Testis (tissue), 3 donors: ENCODE measurements around the gene XRCC2. TPM values are rescaled to one million over a fixed set of nuclear protein-coding genes. Genes with fewer than 3 reads are reported as not detected.

Experiments used
- DNase-seq: peaks from one replicate; pipeline ENCODE4 v3.0.0-alpha.2; 2019
- H3K27ac ChIP-seq, 2 donors: fragments of 200-600 bp; sonication (generic); one replicate each; pipeline ENCODE4 v1.5.1; 2019
- H3K27me3 ChIP-seq: fragments of 200-600 bp; sonication (generic); one replicate; pipeline ENCODE4 v1.5.1; 2019
- H3K36me3 ChIP-seq: fragments of 200-600 bp; sonication (generic); one replicate; pipeline ENCODE4 v1.5.1; 2017; ENCODE audit warnings: low read depth; ENCODE audit errors: missing control alignments
- H3K4me1 ChIP-seq: fragments of 200-600 bp; sonication (generic); one replicate; pipeline ENCODE4 v1.5.1; 2019
- H3K4me3 ChIP-seq, 2 donors: fragments of 200-600 bp; sonication (generic); one replicate each; pipeline ENCODE4 v1.5.1; 2017 to 2019
- H3K9me3 ChIP-seq: fragments of 200-600 bp; sonication (generic); one replicate; pipeline ENCODE4 v1.5.1; 2017
- CTCF ChIP-seq, 3 experiments: fragments of 450-650 bp in 2 of 3; fragments of 200-600 bp in 1 of 3; sonication (generic) in 1 of 3; IDR thresholded peaks; one replicate each; pipeline ENCODE4 v1.5.1; 2016 to 2019; ENCODE audit warnings: antibody characterized with exemption in 3 of 3, mild to moderate bottlenecking in 2 of 3, moderate library complexity in 1 of 3
- POLR2A ChIP-seq: fragments of 450-650 bp; IDR thresholded peaks from one replicate; pipeline ENCODE4 v1.6.1; 2017; ENCODE audit warnings: antibody characterized with exemption, mild to moderate bottlenecking, moderate library complexity
- WGBS, 2 donors: methylation state at CpG; one replicate each; pipeline ENCODE4 v1.1.5; 2018; 5-methylcytosine and 5-hydroxymethylcytosine counted together
- intact Hi-C: fragments of 100-400 bp; cut with DNase I; formaldehyde crosslinking; loops from one replicate; pipeline ENCODE4 v1.15.1; 2023; ENCODE audit warnings: low total_unique reads
- polyA plus RNA-seq: library from polyadenylated mRNA; stranded (reverse); fragments of 350-450 nt; fragmentation: Illumina TruSeq; extraction: RNeasy Lipid Tissue Mini Kit (QIAGEN cat#74804); gene quantifications from one replicate; pipeline ENCODE4 v1.2.3, GENCODE V29; 2014; ENCODE audit warnings: low read depth, low replicate concordance; ENCODE audit not compliant: insufficient read depth
- total RNA-seq, 2 donors: library from RNA; depleted of rRNA; stranded (reverse); fragments of >200 nt; gene quantifications; one replicate each; pipeline ENCODE4 v1.2.3, GENCODE V29; 2016

XRCC2 gene
- total and polyA plus RNA-seq, 3 donors from 2014 or later = 3.4 to 9.6 (median 5.7) TPM

DNA sequence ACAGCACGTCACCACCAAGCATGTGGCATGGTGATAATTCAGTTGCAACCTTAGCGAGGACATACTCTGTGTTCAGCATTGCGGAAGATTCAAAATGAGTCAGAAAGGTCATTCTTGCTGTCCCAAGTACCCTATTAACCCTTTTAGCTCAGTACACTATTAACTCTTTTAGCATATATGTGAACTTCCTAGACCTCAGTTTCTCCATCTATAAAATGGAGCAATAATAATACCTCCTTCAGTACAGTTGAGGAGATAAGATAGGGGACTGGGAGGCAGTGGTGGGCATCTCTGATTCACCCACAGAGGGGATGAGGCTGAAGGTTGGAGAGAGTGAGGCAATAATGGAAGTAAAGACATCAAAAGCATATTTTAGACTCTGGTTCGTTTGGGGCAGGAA lies 67.3 kb downstream of the XRCC2 start:
- no peak for DNase-seq
- Histone ChIP-seq H3K4me3 (no peak overlapping the region), H3K36me3 (no peaks in the 10 kb centered on the region), H3K27me3 (no peaks in the 10 kb centered on the region), H3K9me3 (no peaks in the 10 kb centered on the region), H3K4me1 (no peaks in the 10 kb centered on the region), H3K27ac (no peak overlapping the region)
- WGBS, 2 donors = 84 to 93% methylated on average over 4 of the region's 4 CpGs
- intact Hi-C loops = no loop called here
- TF ChIP-seq CTCF (IDR thresholded peaks at IDR 0.05) = no peak
- no peak for TF ChIP-seq POLR2A

GRCh38 chr7:152608208-152608607 lies 67.7 kb downstream of the XRCC2 start:
- Histone ChIP-seq H3K27me3 (no peaks in the 10 kb centered on the region), H3K4me3 (no peak overlapping the region), H3K9me3 (no peaks in the 10 kb centered on the region), H3K4me1 (no peaks in the 10 kb centered on the region), H3K27ac (no peak overlapping the region), H3K36me3 (no peaks in the 10 kb centered on the region)
- TF ChIP-seq POLR2A (no peak), CTCF (IDR thresholded peaks at IDR 0.05) (no peak)
- 71 to 81% methylated on average over 10 of the region's 10 CpGs for WGBS, 2 donors
- DNase-seq = no peak
- intact Hi-C loops = no loop called here

DNA sequence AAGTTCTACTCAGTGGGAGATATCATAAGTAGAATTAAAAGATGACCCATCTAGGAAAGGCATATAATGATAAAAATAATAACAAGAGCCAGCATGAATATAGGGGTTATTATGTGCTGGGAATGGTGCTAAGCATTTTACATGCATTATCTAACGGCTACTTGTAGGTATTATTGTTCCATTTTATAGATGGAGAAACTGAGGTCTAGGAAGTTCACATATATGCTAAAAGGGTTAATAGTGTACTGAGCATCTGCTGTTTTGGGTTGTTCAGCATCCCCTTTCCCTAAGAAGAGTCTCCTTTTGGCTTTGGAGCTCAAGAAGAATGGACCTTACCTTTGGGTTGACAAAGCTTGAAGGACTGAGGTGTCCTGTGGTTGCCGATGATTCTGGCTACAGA lies 68.9 kb downstream of the XRCC2 start:
- no peaks in the 10 kb centered on the region for H3K9me3 ChIP-seq
- H3K4me1 ChIP-seq = no peaks in the 10 kb centered on the region
- no peaks in the 10 kb centered on the region for H3K27me3 ChIP-seq
- TF ChIP-seq CTCF (IDR thresholded peaks at IDR 0.05) = no peak
- TF ChIP-seq POLR2A = no peak
- no peak for DNase-seq
- H3K4me3 ChIP-seq = no peak overlapping the region
- intact Hi-C loops = no loop called here
- no peak overlapping the region for H3K27ac ChIP-seq
- WGBS, 2 donors = 91 to 94% methylated on average over 2 of the region's 2 CpGs
- no peaks in the 10 kb centered on the region for H3K36me3 ChIP-seq

DNA sequence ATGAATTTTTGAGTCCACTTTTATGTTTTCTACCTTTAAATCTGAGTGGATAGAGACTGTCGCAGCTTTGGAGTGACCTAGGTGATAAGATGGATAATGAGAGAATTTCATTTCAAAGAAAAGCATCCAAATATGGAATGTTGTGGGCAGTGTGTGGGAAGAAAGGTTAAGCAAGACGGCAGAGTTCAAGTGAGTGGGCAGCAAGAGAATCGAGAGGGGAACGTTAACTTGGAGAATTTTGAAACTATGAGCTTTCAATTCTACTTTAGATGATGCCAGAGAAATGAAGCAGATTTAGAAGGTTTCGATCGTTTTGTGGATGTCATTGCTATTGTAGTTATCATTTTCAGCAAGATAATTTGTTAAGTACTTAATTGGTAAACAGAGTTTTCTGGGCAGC lies 73.0 kb downstream of the XRCC2 start:
- Histone ChIP-seq H3K27me3 (no peaks in the 10 kb centered on the region), H3K4me3 (no peak overlapping the region), H3K36me3 (no peaks in the 10 kb centered on the region), H3K27ac (no peak overlapping the region), H3K4me1 (peaks cover 1% of the 10 kb centered on the region), H3K9me3 (no peaks in the 10 kb centered on the region)
- intact Hi-C loops = no loop called here
- 23 to 43% methylated on average over 6 of the region's 6 CpGs for WGBS, 2 donors
- no peak for DNase-seq
- TF ChIP-seq CTCF (IDR thresholded peaks at IDR 0.05) = no peak
- no peak for TF ChIP-seq POLR2A

DNA sequence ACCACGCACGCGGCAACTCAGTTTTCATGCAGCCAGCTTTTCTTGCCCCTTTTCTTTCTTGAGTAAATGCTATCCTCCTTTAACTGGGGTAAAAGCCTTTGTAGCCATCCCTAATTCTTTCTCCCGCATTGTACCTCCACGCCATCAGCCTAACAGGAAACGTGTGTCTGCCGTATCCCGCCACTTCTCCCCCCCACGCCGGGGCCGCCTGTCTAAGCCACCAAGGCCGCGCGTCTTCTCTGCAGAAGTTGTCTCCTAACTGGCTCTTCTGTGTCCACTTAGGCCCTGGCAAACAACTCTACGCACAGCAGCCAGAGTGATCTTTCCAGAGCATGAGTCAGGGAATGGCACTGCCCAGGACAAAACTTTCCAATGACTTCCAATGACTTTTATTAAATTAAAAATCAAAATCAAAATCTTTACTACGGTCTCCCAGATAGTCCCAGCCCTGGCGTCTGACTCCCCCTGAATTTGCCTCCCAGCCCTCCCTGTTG lies 74.6 kb downstream of the XRCC2 start:
- Histone ChIP-seq H3K9me3 (no peaks in the 10 kb centered on the region), H3K4me3 (no peak overlapping the region), H3K27ac (no peak overlapping the region), H3K36me3 (no peaks in the 10 kb centered on the region), H3K27me3 (no peaks in the 10 kb centered on the region), H3K4me1 (peaks cover 10% of the 10 kb centered on the region)
- 94 to 96% methylated on average over 17 of the region's 17 CpGs for WGBS, 2 donors
- TF ChIP-seq CTCF (IDR thresholded peaks at IDR 0.05) = no peak
- no peak for TF ChIP-seq POLR2A
- no peak for DNase-seq
- intact Hi-C loops = no loop called here
